Trophoblast cell (in vitro differentiated cells and primary cell): ENCODE results near the gene FNDC3B.

Experiments
- DNase-seq, 2 donors: peaks; one replicate each; pipeline ENCODE4 v3.0.0-alpha.2; 2016
- H2AFZ ChIP-seq: 2 replicates; pipeline ENCODE4 v1.6.1; 2013; ENCODE audit warnings: low read length, moderate library complexity, mild to moderate bottlenecking; ENCODE audit not compliant: insufficient read depth, poor library complexity
- H2AK5ac ChIP-seq: 2 replicates; pipeline ENCODE4 v1.6.1; 2013; ENCODE audit warnings: mild to moderate bottlenecking, low read length
- H2BK120ac ChIP-seq: 2 replicates; pipeline ENCODE4 v1.6.1; 2013; ENCODE audit warnings: low read length, mild to moderate bottlenecking, moderate library complexity; ENCODE audit not compliant: insufficient read depth, poor library complexity
- H2BK12ac ChIP-seq: 2 replicates; pipeline ENCODE4 v1.6.1; 2013; ENCODE audit warnings: mild to moderate bottlenecking, low read length, moderate library complexity
- H2BK5ac ChIP-seq: 2 replicates; pipeline ENCODE4 v1.6.1; 2013; ENCODE audit warnings: low read length, low read depth, moderate library complexity, mild to moderate bottlenecking; ENCODE audit not compliant: poor library complexity
- H3K14ac ChIP-seq: 2 replicates; pipeline ENCODE4 v1.6.1; 2013; ENCODE audit warnings: mild to moderate bottlenecking, low read length
- H3K18ac ChIP-seq: 2 replicates; pipeline ENCODE4 v1.6.1; 2013; ENCODE audit warnings: mild to moderate bottlenecking, low read length
- H3K23ac ChIP-seq: 2 replicates; pipeline ENCODE4 v1.6.1; 2013; ENCODE audit warnings: low read length
- H3K27ac ChIP-seq: 2 replicates; pipeline ENCODE4 v1.5.1; 2013; ENCODE audit warnings: low read depth, mild to moderate bottlenecking, inconsistent platforms, low read length, moderate library complexity
- H3K27me3 ChIP-seq: 2 replicates; pipeline ENCODE4 v1.6.1; 2013; ENCODE audit warnings: inconsistent platforms, mild to moderate bottlenecking, low read length, moderate library complexity; ENCODE audit not compliant: insufficient read depth
- H3K36me3 ChIP-seq, 2 experiments: 1 replicate in 1 of 2; 2 replicates in 1 of 2; pipeline ENCODE4 v1.6.1; 2013; ENCODE audit warnings: low read length in 2 of 2, mild to moderate bottlenecking in 2 of 2, moderate library complexity in 1 of 2; ENCODE audit not compliant: insufficient read depth in 2 of 2, control insufficient read depth in 1 of 2
- H3K4ac ChIP-seq: 2 replicates; pipeline ENCODE4 v1.6.1; 2013; ENCODE audit warnings: low read depth, mild to moderate bottlenecking, low read length, moderate library complexity
- H3K4me1 ChIP-seq, 2 experiments: 1 replicate in 1 of 2; 2 replicates in 1 of 2; pipeline ENCODE4 v1.6.1; 2013; ENCODE audit warnings: low read length in 2 of 2, mild to moderate bottlenecking in 2 of 2, moderate library complexity in 1 of 2; ENCODE audit not compliant: insufficient read depth in 2 of 2, control insufficient read depth in 1 of 2
- H3K4me2 ChIP-seq: 2 replicates; pipeline ENCODE4 v1.6.1; 2013; ENCODE audit warnings: inconsistent platforms, mild to moderate bottlenecking, low read length, moderate library complexity
- H3K4me3 ChIP-seq: 2 replicates; pipeline ENCODE4 v1.5.1; 2013; ENCODE audit warnings: mild to moderate bottlenecking, low read depth, low read length, inconsistent platforms
- H3K79me1 ChIP-seq: one replicate; pipeline ENCODE4 v1.6.1; 2013; ENCODE audit warnings: low read length
- H3K79me2 ChIP-seq: 2 replicates; pipeline ENCODE4 v1.6.1; 2013; ENCODE audit warnings: low read length, mild to moderate bottlenecking; ENCODE audit not compliant: control insufficient read depth, insufficient read depth, poor library complexity
- H3K9ac ChIP-seq: 2 replicates; pipeline ENCODE4 v1.6.1; 2013; ENCODE audit warnings: mild to moderate bottlenecking, low read length
- H3K9me3 ChIP-seq: 2 replicates; pipeline ENCODE4 v1.6.1; 2013; ENCODE audit warnings: low read depth, mild to moderate bottlenecking, control low read depth, inconsistent platforms, low read length; ENCODE audit not compliant: insufficient read depth
- H4K12ac ChIP-seq: 2 replicates; pipeline ENCODE4 v1.6.1; 2013; ENCODE audit warnings: low read depth, mild to moderate bottlenecking, low read length, moderate library complexity
- H4K8ac ChIP-seq: 2 replicates; pipeline ENCODE4 v1.6.1; 2013; ENCODE audit warnings: low read depth, mild to moderate bottlenecking, low read length, moderate library complexity
- H4K91ac ChIP-seq: one replicate; pipeline ENCODE4 v1.6.1; 2013; ENCODE audit warnings: low read depth, mild to moderate bottlenecking, low read length, moderate library complexity
- WGBS: extraction: QIAGEN DNeasy Blood & Tissue Kit; methylation state at CpG from one replicate; pipeline ENCODE4 v1.1.7; 2013; ENCODE audit warnings: missing lambda C conversion rate; ENCODE audit not compliant: insufficient read length, insufficient coverage; ENCODE audit errors: extremely low coverage; 5-methylcytosine and 5-hydroxymethylcytosine counted together

Gene FNDC3B

GRCh38 chr3:172182797-172183196 is 143.4 kb downstream of the FNDC3B start:
- H4K8ac ChIP-seq = no peak overlapping the region
- no peak overlapping the region for H3K18ac ChIP-seq
- H3K9me3 ChIP-seq = no peaks in the 10 kb centered on the region
- H3K79me2 ChIP-seq = no peaks in the 10 kb centered on the region
- H2BK120ac ChIP-seq = no peak overlapping the region
- H2AK5ac ChIP-seq = no peak overlapping the region
- no peak overlapping the region for H3K4me3 ChIP-seq
- no peak overlapping the region for H3K4me2 ChIP-seq
- no peak for DNase-seq
- H3K27ac ChIP-seq = no peak overlapping the region
- H3K23ac ChIP-seq = no peak overlapping the region
- no peaks in the 10 kb centered on the region for H3K27me3 ChIP-seq
- no peak overlapping the region for H3K14ac ChIP-seq
- no peak overlapping the region for H4K91ac ChIP-seq
- H4K12ac ChIP-seq = no peak overlapping the region
- H2BK12ac ChIP-seq = no peak overlapping the region
- H3K79me1 ChIP-seq = no peaks in the 10 kb centered on the region
- no peak overlapping the region for H3K9ac ChIP-seq
- 100% methylated on average over 1 of the region's 2 CpGs for WGBS
- no peak overlapping the region for H3K4ac ChIP-seq
- H2AFZ ChIP-seq = no peak overlapping the region
- no peaks in the 10 kb centered on the region for H3K36me3 ChIP-seq
- peaks cover 4 to 6% of the 10 kb centered on the region in 2 experiments for H3K4me1 ChIP-seq
- no peak overlapping the region for H2BK5ac ChIP-seq

DNA sequence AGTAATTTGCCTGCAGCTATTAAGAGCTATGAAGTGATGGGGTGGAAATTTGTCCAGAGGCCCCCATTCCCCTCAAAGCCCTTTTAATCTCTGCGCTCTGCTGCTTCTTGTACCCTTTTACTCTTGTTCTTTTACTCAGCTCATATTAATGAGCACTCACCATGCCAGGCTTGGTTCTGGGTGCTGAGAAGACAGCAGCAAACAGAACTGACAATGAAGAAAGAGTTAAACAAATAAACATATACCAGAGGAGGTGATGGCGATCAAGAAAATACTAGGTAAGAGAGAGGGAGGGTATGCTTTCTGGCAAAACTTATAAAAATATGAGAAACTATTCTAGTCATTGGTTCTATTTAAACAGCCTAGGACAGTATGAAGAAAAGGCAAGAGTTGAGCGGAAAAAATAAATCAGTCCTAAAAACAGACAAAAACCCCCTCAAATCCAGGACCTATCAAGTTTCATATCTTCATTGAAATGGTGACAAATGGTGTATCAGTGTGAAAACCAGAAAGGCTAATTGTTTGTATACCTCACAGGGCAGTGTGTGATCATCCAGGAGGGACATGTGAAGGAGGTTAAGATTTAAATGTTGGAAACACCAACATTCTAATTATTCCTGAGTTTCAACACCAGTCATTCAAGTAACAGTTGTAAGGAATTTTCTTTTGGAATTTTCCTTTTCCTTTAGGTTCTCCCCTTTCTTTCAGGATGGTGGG is 144.9 kb downstream of the FNDC3B start:
- no peak overlapping the region for H3K4ac ChIP-seq
- no peak overlapping the region for H2BK5ac ChIP-seq
- no peak overlapping the region for H2BK120ac ChIP-seq
- no peak overlapping the region for H3K4me2 ChIP-seq
- no peaks in the 10 kb centered on the region for H3K9me3 ChIP-seq
- no peak overlapping the region for H3K9ac ChIP-seq
- H3K36me3 ChIP-seq = no peaks in the 10 kb centered on the region
- WGBS = no CpG with 5 or more reads among the region's 3 CpGs
- no peak overlapping the region for H2AFZ ChIP-seq
- no peaks in the 10 kb centered on the region for H3K79me2 ChIP-seq
- no peak for DNase-seq
- peaks cover 4 to 6% of the 10 kb centered on the region in 2 experiments for H3K4me1 ChIP-seq
- H3K14ac ChIP-seq = no peak overlapping the region
- H3K27ac ChIP-seq = no peak overlapping the region
- no peak overlapping the region for H2BK12ac ChIP-seq
- no peak overlapping the region for H4K8ac ChIP-seq
- H3K4me3 ChIP-seq = no peak overlapping the region
- H3K79me1 ChIP-seq = no peaks in the 10 kb centered on the region
- no peak overlapping the region for H4K12ac ChIP-seq
- H3K27me3 ChIP-seq = no peaks in the 10 kb centered on the region
- H3K23ac ChIP-seq = no peak overlapping the region
- H3K18ac ChIP-seq = no peak overlapping the region
- no peak overlapping the region for H2AK5ac ChIP-seq
- H4K91ac ChIP-seq = no peak overlapping the region

DNA sequence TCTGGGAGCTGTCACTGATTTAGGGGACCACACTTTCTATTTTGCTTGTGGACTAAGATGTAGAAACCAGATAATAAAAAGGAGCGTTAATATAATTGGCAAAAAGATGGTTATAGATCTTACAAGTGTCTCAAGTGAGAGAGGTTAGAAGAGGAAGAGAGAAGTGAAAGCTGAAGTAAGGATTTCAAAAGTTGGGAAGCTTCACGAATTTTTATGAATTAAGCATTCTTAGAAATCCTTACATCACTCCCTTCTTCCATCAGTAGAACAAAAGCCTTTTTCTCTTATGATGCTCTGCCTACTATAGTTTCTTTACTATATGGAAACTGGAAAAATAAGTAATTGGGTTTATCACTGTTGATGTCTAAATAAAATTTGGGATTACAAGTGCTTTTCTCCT is 146.5 kb downstream of the FNDC3B start:
- no peaks in the 10 kb centered on the region for H3K36me3 ChIP-seq
- H3K14ac ChIP-seq = no peak overlapping the region
- H3K79me1 ChIP-seq = no peaks in the 10 kb centered on the region
- H4K12ac ChIP-seq = no peak overlapping the region
- no peak overlapping the region for H3K27ac ChIP-seq
- H2BK5ac ChIP-seq = no peak overlapping the region
- H3K18ac ChIP-seq = no peak overlapping the region
- no peak overlapping the region for H2BK120ac ChIP-seq
- H3K27me3 ChIP-seq = no peaks in the 10 kb centered on the region
- peaks cover 4 to 6% of the 10 kb centered on the region in 2 experiments for H3K4me1 ChIP-seq
- no peak overlapping the region for H3K4ac ChIP-seq
- H2BK12ac ChIP-seq = no peak overlapping the region
- H3K9ac ChIP-seq = no peak overlapping the region
- no peak overlapping the region for H3K4me3 ChIP-seq
- H2AK5ac ChIP-seq = no peak overlapping the region
- H4K91ac ChIP-seq = no peak overlapping the region
- no peak for DNase-seq
- H3K4me2 ChIP-seq = no peak overlapping the region
- no peaks in the 10 kb centered on the region for H3K9me3 ChIP-seq
- H4K8ac ChIP-seq = no peak overlapping the region
- H3K79me2 ChIP-seq = no peaks in the 10 kb centered on the region
- no peak overlapping the region for H3K23ac ChIP-seq
- H2AFZ ChIP-seq = no peak overlapping the region
- no CpG with 5 or more reads among the region's 2 CpGs for WGBS

DNA sequence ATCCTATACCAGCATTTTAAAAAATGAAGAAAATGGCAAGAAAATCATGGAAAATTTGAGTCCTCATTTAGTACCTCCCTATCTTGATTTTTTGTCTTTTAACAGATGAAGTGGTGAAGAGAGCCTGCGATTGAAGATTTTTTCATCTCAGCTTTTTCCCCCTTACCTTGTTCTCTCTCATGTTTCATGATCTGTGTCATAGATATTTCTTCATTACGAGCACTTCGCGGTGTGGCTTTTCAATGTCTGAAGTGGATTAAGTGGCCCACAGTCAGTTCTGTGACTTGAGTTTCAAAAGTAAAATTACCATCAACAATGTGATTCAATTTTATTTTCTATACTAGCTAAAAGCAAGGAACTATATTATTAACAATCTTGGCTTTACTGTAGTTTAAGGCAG is 147.2 kb downstream of the FNDC3B start:
- no peaks in the 10 kb centered on the region for H3K27me3 ChIP-seq
- no peak overlapping the region for H2BK12ac ChIP-seq
- no peak overlapping the region for H2BK5ac ChIP-seq
- no CpG with 5 or more reads among the region's 4 CpGs for WGBS
- H3K4ac ChIP-seq = no peak overlapping the region
- no peaks in the 10 kb centered on the region for H3K36me3 ChIP-seq
- no peaks in the 10 kb centered on the region for H3K79me1 ChIP-seq
- H4K8ac ChIP-seq = no peak overlapping the region
- no peak overlapping the region for H3K18ac ChIP-seq
- no peak overlapping the region for H2BK120ac ChIP-seq
- no peak overlapping the region for H4K91ac ChIP-seq
- H3K9me3 ChIP-seq = no peaks in the 10 kb centered on the region
- no peak overlapping the region for H3K4me2 ChIP-seq
- no peak overlapping the region for H3K4me3 ChIP-seq
- H3K9ac ChIP-seq = no peak overlapping the region
- no peak overlapping the region for H3K14ac ChIP-seq
- DNase-seq = no peak
- H2AFZ ChIP-seq = no peak overlapping the region
- H3K4me1 ChIP-seq = peaks cover 4 to 6% of the 10 kb centered on the region in 2 experiments
- H3K23ac ChIP-seq = no peak overlapping the region
- no peak overlapping the region for H4K12ac ChIP-seq
- H3K79me2 ChIP-seq = no peaks in the 10 kb centered on the region
- no peak overlapping the region for H2AK5ac ChIP-seq
- H3K27ac ChIP-seq = no peak overlapping the region
